Gastroesophageal sphincter (tissue), 3 donors: ENCODE measurements around the gene DPF3.

Experiments
- CTCF ChIP-seq, 4 experiments: fragments of 200-600 bp in 2 of 4; fragments of 450-650 bp in 2 of 4; sonication (generic) in 1 of 4; IDR thresholded peaks; one replicate each; pipeline ENCODE4 v1.5.1; 2017 to 2019; ENCODE audit warnings: antibody characterized with exemption in 4 of 4, mild to moderate bottlenecking in 2 of 4, moderate library complexity in 2 of 4
- POLR2A ChIP-seq, 2 donors: fragments of 450-650 bp; IDR thresholded peaks; one replicate each; pipeline ENCODE4 v1.6.1; 2017; ENCODE audit warnings: antibody characterized with exemption in 2 of 2, mild to moderate bottlenecking in 2 of 2, moderate library complexity in 1 of 2

GRCh38 chr14:72715215-72715849, 178.6 kb downstream of the DPF3 start:
- TF ChIP-seq CTCF (IDR thresholded peaks at IDR 0.05) (no peak), POLR2A (IDR thresholded peaks at IDR 0.05) (no peak)
